Hematopoietic multipotent progenitor cell treated with erythropoietin and hydrocortisone succinate and interleukin-3 and kit ligand, for 4 days (in vitro differentiated cells): ENCODE results near the gene TMTC1.
"Not testable (repeated sequence)": the region's sequence is repeated elsewhere in the genome, so short reads cannot be mapped to it uniquely, and the experiment has no call there.

Experiments
- DNase-seq: peaks from one replicate; pipeline ENCODE4 v3.0.0-alpha.2; 2015

TMTC1 gene

GRCh38 chr12:29562110-29562804 is 221.5 kb downstream of the TMTC1 start:
- DNase-seq = no peak

DNA sequence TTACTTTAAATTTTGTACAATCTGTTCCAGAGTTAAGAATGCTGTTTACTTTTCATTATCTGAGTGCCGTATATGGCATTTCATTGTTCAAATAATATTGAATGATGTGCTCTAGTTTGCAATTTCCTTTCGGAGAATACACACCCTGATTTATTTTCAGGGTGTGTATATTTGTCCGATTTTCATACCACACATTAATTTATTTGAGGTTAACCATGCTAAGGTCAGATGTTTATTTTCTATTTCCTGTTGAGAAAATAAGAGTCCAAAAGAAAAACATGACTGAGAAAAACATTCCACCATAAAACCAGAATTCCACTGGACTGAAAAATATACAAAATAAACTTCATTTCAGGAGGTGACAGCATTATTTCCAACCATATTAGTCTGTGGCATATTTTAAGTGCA is 222.1 kb downstream of the TMTC1 start:
- DNase-seq = no peak

GRCh38 chr12:29559198-29559597 is 224.5 kb downstream of the TMTC1 start:
- DNase-seq = no peak

GRCh38 chr12:29556363-29556762 is 227.4 kb downstream of the TMTC1 start:
- no peak for DNase-seq

DNA sequence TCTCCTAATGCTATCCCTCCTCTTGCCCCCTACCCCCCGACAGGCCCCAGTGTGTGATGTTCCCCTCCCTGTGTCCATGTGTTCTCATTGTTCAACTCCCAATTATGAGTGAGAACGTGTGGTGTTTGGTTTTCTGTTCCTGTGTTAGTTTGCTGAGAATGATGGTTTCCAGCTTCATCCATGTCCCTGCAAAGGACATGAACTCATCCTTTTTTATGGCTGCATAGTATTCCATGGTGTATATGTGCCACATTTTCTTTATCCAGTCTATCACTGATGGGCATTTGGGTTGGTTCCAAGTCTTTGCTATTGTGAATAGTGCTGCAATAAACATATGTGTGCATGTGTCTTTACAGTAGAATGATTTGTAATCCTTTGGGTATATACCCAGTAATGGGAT is 228.3 kb downstream of the TMTC1 start:
- not testable (repeated sequence) for DNase-seq

- no peak for DNase-seq
Measured at GRCh38 chr12:29552994-29553748, 230.6 kb downstream of the TMTC1 start.

GRCh38 chr12:29552324-29552927 is 231.3 kb downstream of the TMTC1 start:
- DNase-seq = peak; percentile 74

DNA sequence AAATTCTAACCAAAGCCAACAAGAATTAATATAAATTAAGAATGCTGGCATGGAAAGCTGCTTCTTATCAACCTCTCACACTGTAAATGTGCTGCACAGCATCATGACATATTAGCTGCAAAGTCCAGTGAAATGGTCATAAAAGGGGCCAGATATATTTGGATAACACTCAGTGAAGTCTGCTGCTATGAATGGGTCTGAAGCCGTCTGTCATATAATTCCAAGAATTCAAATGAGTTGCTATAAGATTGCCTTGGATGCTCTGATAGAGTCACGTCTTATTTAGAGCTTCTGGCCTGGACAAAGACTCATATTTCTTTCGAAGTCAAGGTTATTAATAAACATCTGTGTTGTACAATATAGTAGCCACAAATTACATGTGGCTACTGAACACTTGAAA is 231.9 kb downstream of the TMTC1 start:
- DNase-seq = no peak

DNA sequence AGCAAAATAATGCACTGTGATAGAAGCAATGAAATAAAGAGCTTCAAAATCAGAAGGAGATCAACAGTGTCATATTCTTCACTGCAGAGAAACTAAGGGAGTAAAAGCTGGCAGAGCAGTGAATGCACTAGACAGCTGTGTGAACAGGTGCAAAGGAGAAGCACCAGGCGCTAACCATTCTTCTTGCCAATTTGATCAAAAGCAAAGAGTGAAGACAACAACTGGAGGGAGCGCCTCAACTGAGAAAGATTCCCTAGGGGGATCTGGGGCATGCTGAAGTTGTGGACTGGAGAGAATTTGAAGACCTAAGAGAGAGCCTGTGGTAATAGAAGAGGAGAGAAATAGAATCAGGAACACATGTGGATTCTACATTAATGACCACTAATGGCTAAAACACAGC is 235.9 kb downstream of the TMTC1 start:
- DNase-seq = no peak

DNA sequence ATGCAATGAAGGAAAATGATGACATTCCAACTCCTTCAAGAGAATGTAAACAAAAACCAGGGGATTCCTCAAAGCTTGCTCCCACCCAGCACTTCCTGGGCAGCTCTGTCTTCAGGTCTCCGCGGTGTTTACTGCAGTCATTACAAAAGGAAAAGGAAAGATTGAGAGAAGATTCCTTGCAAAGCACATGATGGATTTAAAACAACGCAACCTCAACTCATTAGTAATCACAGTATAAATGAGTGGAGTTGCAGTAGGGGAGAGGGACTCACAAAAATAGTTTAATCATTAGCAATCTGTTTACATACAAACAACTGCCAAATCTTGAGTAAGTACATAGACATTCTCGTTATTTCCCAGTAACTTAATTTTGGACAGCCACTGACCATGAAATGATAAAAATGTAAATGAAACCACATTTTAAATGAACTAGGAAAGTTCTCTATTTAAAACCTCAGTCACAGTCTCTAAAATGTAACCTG is 236.6 kb downstream of the TMTC1 start:
- no peak for DNase-seq

GRCh38 chr12:29546000-29546399 is 237.7 kb downstream of the TMTC1 start:
- DNase-seq = no peak

DNA sequence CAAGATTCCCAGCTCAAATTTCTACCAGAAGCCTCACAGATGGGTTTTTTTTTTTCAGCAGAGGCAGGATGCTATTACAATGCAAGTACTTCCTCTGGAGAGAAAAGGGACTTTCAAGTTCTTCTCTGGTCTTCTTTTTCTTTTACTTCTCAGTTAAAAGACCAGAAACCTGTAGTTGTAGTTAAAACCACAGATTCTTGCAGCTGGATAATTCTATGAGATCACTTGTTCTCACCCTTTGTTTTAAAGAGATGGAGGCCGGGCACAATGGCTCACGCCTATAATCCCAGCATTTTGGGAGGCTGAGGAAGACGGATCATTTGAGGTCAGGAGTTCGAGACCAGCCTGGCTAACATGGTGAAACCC is 238.7 kb downstream of the TMTC1 start:
- DNase-seq = no peak

DNA sequence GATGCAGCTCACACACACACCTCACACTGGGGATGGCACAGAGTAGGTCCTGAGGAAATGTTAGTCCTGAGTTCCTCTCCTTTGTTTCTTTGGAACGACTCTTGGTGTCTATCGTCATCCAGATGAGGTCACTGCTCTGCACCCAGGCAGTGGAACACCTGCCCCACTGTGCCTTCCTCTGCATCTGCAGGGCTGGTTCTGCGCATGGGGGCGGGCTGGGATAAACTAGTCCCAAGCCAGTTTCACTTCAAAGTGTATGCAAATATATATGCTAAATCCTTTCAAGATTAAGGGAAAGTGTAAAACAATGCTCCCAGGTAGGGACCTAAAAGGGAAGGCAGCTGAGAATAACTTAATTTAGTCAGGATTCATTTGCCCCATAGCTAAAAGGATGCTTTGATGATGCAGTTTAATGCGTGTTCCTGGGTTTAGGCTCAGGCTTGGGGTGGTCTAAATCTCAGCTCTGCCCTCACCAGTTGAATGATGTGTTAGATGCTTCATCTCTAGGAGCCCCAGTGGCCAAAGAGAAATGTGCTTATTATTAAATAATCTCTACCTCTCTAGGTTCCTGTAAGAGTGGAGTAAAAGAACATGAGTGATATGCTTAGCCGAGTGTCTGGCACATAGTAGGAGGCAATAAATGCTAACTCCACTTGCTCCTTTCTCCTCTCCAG is 239.2 kb downstream of the TMTC1 start:
- no peak for DNase-seq

DNA sequence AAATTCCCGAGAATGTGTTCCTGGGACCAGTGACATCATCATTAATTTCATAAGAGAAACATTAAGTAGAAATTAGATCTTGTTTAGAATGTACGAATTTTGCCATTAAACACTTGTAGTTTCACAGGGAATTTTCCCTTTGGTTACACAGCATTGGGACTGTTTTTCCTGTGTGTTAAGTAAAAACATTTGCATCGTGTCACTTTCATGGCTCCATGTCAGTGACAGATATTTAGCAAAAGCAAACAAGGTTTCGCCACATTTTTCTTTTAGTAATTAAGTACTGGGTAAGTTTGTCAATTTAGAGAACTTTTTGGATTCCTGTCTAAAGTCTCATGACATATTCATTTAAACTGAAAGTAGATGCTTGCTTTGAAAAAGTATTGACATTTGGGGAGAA is 240.7 kb downstream of the TMTC1 start:
- DNase-seq = no peak

DNA sequence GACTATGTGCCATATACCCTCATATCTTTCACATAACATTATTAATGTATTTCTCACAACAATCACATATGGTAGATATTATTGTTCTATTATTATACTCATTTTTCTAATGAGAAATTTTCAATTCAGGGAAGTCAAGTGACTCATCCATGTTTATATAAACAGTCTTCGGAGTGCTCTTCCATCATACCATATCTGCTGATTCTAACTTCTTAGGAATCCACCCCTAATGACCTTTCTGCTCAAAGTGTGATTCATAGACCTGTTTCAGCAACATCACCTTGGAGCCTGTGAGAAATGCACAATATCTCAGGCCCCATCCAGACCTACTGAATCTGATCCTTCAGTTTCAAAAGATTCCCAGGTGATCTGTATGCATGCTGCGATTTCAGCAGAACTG is 246.4 kb downstream of the TMTC1 start:
- DNase-seq = no peak

DNA sequence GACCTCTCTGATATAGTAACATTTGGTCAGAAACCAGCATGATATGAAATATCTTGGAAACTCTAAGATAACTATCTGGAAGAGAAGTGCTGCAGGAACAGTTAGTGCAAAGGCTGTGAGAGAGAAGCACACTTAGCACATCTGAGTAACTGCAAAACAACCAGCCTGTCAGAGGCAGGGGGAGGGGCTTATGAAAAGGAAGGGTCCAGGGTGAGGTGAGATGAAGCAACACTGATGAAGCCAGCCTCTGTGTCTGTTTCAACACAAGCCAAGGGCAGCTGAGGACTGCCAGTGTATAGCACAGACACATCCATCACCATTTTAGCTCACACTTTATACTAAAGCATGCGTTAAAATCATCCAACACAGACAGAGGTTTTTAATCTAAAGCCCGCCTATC is 248.8 kb downstream of the TMTC1 start:
- DNase-seq = peak; percentile 25

- DNase-seq = no peak
Measured at GRCh38 chr12:29533815-29534489, 249.8 kb downstream of the TMTC1 start.

DNA sequence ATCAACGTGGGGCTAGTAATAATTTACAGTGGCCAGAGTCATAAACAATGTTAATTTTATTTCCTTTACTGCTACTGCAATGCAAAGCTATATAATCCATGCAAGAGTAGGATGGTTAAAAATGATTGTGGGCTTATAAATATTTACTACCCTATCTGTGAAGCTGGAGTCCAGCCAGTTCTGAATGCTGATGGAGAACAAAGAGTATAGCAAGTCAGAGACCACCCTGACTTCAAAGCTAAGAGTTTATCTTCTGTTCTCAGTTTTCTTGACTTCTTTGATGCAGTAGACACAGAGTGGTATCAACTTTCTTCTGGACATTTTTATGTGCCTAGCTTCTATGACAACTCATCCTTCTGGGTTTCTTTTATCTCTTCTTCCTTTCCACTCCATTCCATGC is 252.3 kb downstream of the TMTC1 start:
- no peak for DNase-seq

DNA sequence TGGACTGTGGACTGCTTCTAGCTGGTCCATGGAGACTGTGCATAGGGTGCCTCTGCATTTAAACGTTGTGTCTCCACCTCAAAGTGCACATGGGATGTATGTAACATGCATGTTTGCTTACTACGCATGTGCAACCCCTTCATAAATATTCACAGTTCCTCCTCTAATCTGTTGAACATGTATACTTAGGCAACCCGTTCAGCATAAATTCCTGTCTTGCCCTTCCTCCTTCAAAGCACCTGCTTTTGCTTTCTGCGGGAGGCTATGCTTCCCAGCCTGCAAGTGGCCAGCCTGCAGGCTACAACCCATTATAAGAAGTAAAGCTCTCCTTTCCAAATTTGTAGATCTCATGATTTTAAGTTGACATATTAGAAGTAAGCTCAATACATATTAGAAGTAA is 253.3 kb downstream of the TMTC1 start:
- DNase-seq = no peak

- DNase-seq = no peak
Measured at GRCh38 chr12:29528161-29528560, 255.6 kb downstream of the TMTC1 start.

DNA sequence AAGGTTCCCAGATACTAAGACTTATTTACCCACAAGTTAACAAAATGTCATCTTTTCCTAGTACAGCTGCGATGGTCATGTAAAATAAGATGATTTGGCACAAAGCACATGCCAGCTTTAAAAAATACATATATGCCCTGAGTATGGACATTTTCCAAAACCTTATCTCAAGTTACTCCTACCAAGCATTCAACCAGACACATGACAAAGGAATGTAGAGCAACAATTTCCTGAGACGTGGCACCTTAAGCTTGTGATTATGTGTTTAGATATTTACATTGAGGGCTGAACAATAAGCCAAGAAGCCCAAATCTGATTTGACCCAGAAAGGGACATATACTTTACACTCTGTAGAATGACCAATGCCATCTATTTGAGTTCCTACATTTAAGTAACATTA is 261.8 kb downstream of the TMTC1 start:
- no peak for DNase-seq

GRCh38 chr12:29519585-29520182 is 264.1 kb downstream of the TMTC1 start:
- peak; percentile 66 for DNase-seq

- no peak for DNase-seq
Measured at GRCh38 chr12:29518407-29518806, 265.3 kb downstream of the TMTC1 start.
